ENCODE measurements around the gene DCDC2C.
A peak's percentile ranks its signal among the peaks of the same experiment; 100 is the strongest.

DCDC2C gene

GRCh38 chr2:3747032-3747654 lies 43.8 kb downstream of the DCDC2C start:
- no peak for DNase-seq (ENCODE audit: low spot score)

- no peak for DNase-seq (ENCODE audit: low spot score)
Measured at GRCh38 chr2:3747826-3748225, 44.5 kb downstream of the DCDC2C start.

- no peak for DNase-seq (ENCODE audit: low spot score)
Measured at GRCh38 chr2:3749201-3749600, 45.8 kb downstream of the DCDC2C start.

DNA sequence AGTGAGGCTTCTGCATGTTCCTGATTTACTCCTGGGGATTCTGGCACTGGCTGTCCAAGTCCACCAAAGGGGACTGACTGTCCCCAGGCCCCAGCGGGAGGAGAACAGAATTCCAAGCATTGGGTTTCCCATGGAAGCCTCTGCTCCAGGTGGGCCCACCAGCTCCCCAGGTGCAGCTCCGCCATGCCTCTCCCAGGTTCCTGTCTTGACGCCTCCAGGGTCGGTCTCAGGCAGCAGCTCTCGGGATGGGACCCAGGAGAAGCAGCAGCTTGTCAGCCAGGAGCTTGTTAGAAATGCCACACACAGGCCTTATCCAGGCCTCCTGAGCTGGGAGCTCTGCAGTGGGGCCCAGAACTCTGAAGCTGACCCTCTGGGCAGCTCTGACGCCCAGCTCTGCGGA lies 47.9 kb downstream of the DCDC2C start:
- no peak for DNase-seq (ENCODE audit: low spot score)

GRCh38 chr2:3751806-3752205 lies 48.4 kb downstream of the DCDC2C start:
- DNase-seq (ENCODE audit: low spot score), result no peak

DNA sequence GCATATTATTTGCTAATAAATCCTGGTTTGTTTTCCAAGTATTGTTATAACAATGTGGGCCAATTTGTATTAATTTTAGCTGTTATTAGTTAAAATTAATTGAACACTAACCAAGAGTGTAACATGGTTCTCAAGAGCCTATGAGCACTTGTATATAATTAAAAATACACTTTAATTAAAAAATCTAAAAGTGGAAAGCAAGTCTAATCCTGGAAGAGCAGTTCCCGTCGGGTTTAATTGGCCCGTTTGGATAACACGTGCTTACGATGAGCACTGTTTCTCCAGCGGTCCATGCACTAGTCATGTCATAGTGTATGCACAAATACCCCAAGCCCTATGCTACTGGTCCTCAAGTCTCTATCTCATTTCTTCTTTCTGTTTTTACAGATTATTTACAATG lies 49.0 kb downstream of the DCDC2C start:
- DNase-seq (ENCODE audit: low spot score), result no peak

DNA sequence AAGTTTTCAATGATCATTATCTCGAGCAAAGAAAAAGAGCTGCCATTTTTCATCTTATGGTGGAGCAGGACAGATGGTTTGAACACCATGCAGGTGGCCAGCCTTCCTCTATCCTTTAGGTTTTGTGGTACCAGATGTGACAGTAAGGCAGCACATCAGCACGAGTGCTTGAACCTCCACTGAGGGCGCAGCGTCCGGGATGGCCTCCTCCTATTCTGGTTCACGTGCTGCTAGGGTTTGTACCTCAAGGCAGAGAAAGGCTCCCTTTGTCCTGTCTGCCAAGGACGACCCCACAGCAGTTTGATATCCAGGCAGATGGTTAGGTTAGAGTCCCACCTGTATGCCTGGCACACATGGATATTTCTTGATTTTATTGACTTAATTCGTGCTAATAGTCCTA lies 50.2 kb downstream of the DCDC2C start:
- DNase-seq (ENCODE audit: low spot score), result no peak

DNA sequence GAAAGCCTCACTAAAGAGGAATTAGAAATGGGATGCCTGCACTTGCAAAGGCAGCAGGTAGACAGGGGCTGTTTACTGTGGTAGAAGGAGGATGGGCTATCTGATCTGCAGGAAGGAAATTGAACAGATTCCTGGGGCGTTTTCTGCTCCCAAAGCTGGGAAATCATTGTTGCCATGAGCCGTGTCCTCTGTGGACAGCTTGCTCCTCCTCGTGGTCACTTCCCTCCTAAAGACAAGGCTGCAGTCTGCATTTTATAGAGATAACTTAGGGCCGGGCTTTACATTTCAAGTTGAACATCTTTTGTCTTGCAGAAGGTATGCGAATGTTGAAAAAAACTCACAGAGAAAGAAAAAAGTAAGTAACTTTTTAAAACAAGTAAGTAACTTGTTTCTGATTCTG lies 50.9 kb downstream of the DCDC2C start:
- peak; percentile 26 for DNase-seq (ENCODE audit: low spot score)

- DNase-seq (ENCODE audit: low spot score), result no peak
Measured at GRCh38 chr2:3754795-3755194, 51.4 kb downstream of the DCDC2C start.

- DNase-seq (ENCODE audit: low spot score), result no peak
Measured at GRCh38 chr2:3755277-3755676, 51.9 kb downstream of the DCDC2C start.

DNA sequence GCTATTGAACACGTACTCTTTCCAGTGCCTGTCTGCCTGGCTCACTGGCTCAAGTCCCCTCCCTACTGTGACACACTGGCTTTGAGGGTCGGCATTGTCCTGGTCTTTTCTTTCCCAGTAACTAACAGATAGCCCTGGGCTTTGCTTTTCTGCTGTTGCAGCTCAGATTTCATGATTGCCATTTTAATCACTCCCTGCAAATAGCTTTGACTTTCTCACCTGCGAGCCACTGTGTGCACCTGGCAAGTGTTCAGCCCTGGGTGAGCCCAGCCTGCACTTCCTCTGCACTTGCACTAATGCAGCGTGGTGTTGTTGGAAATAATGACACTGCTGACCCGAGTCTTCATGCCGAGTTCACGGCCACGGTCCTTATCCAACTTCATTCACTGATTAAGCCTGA lies 52.9 kb downstream of the DCDC2C start:
- DNase-seq (ENCODE audit: low spot score), result no peak

DNA sequence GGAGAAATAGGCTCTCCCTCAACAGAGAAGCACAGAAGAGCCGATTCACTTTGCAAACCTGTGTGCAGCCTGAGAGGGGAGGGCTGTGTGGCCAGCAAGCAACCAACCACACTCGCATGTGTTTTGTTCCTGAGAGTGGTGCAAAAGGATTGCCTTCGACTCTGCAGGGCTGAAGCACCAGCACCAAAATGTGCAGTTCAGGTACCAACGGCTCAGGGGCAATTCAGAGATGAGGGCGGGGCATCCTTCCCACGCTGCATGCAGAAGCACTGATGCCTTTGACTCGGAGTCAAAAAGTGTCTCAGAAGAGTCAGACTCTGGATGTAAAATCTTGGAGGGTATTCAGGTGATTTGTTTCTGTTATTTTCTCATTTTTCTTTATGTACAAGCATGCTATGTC lies 55.5 kb downstream of the DCDC2C start:
- DNase-seq (ENCODE audit: low spot score), result no peak

- DNase-seq (ENCODE audit: low spot score), result peak; percentile 70
Measured at GRCh38 chr2:3759331-3759730, 56.0 kb downstream of the DCDC2C start.

GRCh38 chr2:3759761-3760160 lies 56.4 kb downstream of the DCDC2C start:
- DNase-seq (ENCODE audit: low spot score), result no peak

GRCh38 chr2:3761272-3761671 lies 57.9 kb downstream of the DCDC2C start:
- DNase-seq (ENCODE audit: low spot score), result no peak

DNA sequence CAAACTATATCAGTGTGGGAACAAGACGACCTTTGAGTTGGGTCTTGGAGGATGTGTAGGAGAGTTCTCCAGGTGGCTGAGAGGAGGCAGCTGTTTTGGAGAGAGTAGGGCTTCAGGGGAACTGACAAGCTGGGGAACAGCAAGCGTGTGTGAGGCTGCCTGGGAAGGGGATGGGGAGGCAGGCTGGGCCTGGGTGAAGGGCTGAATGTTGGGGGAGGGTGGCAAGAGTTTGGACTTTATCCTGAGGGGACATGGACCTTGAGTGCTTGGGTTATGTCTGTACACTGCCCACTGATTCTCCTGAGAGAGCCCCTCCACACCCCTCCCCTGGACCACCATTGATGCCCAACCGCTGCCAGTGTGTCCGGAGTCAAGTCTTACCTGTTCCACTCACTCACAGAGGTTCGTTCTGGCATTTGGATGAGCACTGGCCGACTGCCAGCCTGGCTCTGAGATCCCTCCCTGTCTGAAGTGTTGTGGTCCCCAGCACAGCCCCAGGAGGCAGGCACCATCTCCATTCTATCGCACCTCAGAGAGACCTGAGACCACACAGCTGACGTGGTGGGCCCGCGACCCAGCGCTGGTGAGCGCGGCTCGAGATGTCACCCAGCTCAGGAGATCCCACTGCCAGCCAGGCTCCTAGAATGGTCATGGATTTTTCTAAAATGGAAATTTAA lies 59.5 kb downstream of the DCDC2C start:
- no peak for DNase-seq (ENCODE audit: low spot score)

- no peak for DNase-seq (ENCODE audit: low spot score)
Measured at GRCh38 chr2:3766824-3767223, 63.4 kb downstream of the DCDC2C start.

DNA sequence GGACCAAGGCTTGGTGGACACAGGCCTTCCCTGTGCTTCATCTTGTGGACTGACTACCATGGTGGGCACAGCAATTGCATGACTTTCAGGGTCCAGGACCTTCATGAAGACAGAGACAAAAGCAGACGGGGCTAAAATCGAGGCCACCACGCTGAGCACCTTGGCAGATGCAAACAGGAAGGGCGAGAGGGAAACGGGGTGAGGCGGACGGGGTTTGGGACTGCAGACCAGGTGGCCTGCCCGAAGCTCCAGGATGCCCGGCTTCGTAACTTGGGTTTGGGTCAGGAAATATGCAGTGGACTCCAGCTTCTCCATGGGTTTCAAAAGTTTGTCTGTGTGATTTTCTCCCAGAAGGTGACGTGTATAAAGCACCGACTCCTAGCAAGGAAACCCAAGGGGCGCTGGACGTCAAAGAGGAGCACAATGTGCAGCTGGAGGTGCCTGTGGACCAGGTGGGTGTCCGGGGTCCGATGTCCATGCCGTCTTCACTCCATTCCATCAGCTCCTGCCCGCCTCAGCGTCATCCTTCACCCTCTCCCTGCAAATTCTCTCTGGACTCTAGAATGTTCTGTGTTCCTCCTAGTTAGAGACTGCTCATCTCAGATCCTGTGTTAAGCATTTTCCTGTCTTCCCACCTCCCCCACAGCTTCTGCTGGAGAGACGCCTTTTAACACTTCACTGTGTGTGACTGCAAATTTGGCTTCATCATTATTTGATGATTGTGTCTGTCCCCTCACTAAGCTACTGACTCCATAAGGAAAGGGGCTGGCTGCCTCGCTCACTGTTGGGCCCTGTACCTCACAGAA lies 65.8 kb downstream of the DCDC2C start:
- DNase-seq (ENCODE audit: low spot score), result no peak

DNA sequence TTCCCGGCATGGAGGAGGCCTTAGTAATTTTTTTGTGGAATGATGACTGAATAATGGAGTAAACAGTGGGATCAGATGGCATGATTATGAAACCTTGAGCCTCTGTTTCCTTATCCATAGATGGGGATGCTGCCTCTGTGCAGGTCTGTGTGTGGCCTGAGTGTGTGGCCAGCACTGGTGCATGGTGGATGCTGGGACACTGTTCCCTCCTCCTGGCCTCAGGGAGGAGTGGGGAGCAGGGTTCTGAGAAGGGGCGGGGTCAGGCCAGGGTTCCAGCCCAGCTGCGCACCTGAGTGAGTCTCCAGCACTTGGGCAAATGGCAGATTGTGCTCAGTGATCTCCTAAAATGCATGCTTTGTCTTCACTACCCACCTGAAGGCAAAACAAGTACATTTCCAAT lies 66.4 kb downstream of the DCDC2C start:
- DNase-seq (ENCODE audit: low spot score), result no peak

- no peak for DNase-seq (ENCODE audit: low spot score)
Measured at GRCh38 chr2:3770724-3771415, 67.5 kb downstream of the DCDC2C start.

GRCh38 chr2:3771576-3771975 lies 68.2 kb downstream of the DCDC2C start:
- no peak for DNase-seq (ENCODE audit: low spot score)

GRCh38 chr2:3774336-3774735 lies 71.0 kb downstream of the DCDC2C start:
- no peak for DNase-seq (ENCODE audit: low spot score)

DNA sequence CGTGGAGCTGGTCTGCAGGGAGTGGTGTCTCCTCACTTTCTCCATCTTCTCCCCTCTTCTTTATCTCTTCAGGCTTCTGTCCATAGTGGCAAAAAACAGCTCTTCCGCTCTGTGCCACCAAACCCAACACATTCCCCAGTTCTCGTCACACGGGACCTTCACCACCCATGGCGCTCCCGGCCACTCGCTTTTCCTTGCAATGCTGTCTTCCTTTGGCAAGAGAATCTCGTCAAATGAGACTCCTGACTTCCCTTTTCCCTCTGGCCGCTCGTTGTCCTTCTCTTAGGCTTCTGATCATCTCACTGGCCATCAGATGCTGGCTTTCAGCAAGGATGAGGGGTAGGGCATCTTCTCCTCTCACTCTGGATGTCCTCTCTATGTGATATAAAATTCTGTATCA lies 72.9 kb downstream of the DCDC2C start:
- DNase-seq (ENCODE audit: low spot score), result no peak

Measured in kidney capillary endothelial cell (primary cell).